ENCODE measurements around the gene GNAI3.

DNA sequence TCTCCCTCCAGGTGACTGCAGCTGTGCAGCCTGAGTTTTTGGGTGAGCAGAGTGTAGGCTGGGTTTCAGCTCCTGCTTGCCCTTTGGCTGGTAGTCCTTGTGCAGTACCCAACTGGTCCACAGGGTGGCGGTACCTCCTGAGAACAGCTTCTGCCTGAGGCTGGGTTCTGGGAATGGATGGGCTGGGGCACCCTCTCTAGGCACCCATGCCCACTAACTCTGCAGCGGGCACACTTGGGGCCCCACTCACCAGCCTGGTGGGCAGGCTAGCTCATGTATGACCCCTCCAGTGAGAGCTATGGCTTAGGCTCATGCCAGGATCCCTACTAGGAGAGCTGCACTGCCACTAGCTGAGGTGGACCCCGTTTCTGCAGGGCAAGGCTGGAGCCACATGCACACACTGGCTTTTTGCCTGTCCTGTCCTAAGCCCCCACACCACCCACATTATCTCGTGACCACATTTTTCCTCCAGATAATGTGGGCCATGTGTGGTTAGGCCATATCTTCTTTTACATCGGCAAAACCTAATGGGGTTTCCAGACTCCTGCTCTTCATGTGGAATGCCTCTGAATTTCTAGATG lies 92.0 kb downstream of the GNAI3 start:
- TF ChIP-seq EZH2phosphoT487 (IDR thresholded peaks at IDR 0.05; ENCODE audit: insufficient read depth, low read depth) = no peak
- TF ChIP-seq EZH2 (IDR thresholded peaks at IDR 0.05; ENCODE audit: insufficient read depth, poor library complexity, severe bottlenecking) = no peak

Measured in GM23248 (cell line).